GM18870 (cell line): ENCODE data around the gene BRI3.

Experiments used
- ATAC-seq: cut with Tn5 transposase; IDR thresholded peaks from one replicate; pipeline ENCODE4 v1.9.1; 2021; ENCODE audit warnings: moderate library complexity; ENCODE audit not compliant: unreplicated experiment

The BRI3 gene, protein sequence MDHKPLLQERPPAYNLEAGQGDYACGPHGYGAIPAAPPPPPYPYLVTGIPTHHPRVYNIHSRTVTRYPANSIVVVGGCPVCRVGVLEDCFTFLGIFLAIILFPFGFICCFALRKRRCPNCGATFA

DNA sequence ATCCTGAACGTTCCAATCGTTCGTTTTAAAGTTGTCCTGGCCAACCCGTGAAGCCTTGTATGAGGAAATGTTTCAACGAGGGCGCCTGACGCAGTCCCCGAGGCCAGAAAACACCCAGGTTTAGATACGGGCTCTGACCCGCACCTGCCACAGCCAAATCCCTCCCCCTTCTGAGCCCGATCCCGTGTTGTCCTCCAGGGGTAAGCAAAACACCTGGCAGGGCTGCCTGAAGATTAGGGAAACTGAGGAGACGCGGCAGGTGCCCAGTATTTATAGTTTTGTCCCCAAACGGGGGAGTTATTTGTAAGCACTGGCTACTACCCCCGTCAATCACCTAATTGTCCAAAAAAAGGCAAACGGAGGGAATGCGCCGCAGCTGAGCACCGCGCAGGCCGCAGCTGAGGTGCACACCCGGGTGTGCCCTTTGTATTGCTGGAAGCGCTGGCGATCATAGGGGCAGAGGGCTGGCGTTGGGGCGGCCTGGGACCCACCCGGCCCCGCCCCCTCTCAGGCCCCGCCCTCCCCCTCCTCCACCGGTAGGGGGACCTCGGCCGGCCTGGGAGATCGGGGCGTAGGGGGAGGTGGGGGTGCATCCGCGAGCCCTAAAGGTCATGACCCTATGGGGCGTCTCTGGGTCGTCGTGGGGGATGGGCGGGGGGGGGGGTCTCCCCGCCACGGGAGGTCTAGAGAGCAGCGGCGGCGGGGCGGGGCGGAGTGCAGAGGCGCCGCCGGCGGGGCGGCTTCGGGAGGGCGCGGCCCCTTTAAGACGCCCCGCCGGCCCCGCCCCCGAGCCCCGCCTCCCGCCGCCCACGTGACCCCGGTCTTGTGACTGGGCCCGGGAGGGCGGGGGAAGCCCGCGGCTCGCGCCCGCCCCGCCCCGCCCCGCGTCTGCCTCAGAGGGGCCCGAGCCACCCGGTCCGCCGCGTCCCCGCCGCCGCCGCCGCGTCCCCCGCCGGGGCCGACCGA, at the start of gene BRI3:
Gene BRI3, plus strand, starts transcription at position 896 of the 966 bp plus-strand sequence. CDS start 110 bp downstream, outside the sequence.
- ATAC-seq = peak; percentile 72

DNA sequence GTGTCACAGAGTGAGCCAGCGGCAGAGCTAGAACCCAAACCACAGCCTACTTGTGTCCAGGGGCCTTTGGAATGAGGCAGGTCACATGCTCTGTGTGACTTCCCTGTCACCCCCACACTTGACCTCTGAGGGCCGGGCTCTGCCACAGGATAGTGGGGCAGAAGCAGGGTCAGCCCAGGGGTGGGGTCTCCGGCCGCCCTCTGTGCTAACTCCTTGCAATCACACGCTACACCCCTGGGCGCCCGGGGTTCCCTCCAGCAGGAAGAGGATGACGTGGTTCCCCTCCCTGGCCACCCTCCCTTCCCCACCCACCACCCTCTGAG, 49.3 kb upstream of the BRI3 start:
- no peak for ATAC-seq

DNA sequence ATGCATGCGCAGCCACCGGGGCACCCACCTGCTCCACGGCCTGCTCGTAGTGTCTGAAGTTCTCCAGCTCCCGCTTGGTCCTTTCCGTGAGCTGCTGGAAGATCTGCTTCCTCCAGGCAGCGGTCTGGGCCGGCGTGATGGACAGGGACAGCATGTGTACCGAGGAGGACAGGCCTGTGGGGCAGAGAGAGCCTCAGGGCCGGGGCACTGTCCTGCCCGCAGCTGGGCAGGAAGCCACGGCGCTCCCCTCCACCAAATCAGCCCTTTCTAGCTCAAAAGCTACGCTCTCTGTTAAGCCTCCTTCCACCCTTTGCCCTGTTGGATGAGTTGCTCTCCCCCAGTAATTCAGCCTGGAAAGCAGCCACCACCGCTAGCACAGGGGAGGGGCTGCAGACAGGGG, 48.7 kb upstream of the BRI3 start:
- ATAC-seq = no peak

DNA sequence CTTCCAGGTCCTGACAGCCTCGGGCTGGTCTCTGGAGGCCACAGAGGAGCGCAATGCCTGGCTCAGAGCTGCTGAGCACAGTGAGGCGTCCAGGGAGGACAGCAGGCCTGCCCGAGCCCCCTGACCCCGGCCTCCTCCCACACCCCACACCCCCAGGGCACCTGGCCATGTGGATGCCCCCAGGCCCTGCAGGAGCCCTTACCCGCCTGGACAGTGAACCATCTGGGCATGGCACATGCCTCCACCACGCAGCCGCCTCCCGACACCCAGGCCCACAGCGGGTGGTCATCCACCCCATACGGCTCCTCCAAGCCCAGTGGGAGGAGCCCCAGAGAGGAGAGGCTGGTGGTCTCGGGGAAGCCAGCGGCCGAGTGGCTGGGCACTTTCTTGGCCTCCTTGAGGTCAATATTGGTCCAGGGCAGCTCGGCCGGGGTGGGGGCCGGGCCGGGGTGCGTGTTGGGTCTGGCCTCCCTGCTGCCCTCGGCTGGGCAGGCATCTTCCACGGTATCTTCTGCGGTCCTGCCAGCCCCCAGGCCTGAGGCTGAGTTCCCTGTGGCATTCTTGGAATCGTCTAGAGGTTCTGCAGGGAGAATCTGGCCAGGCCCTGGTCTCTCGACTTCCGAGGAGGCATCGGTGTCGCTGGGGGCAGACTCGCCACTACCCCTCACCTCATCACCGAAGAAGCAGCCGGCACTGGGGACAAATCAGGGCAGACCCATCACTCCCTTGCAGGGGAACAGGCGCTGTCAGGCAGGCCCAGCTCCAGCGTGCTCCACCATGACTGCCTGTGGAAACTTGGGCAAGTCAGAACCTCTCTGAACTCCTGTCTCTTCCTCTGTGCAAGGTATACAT, 48.0 kb upstream of the BRI3 start:
- ATAC-seq = no peak

DNA sequence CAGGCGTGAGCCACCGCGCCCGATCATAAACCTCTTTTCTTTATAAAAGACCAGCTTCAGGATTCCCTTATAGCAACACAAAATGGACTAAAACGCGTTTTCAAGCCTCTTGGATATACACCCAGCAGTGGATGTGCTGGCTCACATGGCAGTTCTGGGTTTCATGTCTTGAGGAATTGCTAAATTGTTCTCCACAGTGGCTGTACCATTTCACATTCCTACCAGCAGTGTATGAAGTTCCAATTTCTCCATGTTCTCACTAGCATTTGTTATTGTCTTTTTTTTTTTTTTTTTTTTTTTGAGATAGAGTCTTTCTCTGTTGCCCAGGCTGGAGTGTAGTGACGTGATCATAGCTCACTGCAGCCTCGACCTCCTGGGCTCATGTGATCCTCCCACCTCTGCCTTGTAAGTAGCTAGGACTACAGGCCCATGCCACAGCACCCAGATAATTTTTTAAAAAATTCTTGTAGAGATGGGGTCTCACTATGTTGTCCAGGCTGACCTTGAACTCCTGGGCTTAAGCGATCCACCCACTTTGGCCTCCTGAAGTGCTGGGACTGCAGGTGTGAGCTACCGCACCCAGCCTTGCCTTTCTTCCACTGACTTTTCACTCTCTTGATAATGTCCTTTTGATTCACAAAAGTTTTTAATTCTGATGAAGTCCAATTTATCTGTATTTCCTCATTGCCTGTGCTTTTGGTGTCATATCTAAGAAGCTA, 46.9 kb upstream of the BRI3 start:
- no peak for ATAC-seq

DNA sequence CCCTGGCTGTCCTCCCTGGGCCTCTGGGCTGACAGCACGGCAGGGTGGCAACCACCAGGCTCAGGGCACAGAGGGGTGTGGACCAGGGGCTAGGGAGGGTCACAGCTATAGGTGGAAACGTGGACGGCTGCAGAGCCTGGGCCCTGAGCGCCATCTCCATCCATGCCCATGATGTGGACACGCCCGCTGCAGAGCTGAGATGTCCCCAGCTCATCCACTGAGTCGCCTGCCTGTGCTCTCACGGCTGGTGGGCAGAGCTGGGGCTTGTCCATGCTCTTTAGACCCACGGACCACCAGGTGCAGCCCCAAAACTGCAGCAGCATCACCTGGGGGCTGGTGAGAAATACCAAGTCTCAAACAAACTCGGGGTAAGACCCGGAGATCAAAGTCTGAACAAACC, 45.6 kb upstream of the BRI3 start:
- no peak for ATAC-seq

DNA sequence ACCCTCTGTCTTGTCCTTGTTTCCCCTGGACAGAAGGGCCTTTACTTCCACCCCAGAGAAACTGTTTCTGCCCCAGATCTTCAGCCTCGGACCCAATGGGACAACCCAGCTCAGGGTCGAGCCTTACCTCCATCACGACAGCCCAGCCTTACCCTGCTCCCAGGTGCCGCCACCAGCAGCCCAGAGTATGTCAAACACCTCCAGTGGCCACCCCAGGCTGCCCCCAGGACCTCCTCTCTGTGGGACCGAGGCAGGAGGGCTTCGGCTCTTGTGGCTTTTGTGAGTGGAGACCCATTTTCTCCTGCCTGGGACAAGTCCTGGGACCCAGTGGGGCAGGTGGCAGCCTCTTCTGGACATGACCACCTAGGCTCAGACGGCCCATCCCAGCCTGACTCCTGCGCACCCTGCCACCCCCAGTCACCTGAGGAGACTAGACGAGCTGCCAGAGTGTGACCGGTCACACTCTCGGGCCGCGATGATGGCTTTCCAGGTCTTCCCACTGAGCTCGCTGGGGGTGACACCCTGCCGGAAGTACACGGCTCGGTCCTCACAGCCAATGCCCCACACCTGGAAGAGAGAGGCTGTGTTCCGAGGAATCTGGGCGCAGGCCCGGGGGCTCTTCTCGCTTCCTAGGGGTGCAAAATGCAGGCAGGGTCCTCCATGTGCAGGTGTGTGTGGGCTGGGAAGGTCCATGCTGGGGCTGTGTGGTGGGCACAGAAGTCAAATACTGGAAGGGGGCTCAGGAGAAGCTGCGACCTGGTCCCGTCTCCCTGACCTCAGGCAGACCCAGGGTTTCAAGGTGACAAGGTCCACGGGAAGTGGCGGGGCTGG, 44.9 kb upstream of the BRI3 start:
- no peak for ATAC-seq

DNA sequence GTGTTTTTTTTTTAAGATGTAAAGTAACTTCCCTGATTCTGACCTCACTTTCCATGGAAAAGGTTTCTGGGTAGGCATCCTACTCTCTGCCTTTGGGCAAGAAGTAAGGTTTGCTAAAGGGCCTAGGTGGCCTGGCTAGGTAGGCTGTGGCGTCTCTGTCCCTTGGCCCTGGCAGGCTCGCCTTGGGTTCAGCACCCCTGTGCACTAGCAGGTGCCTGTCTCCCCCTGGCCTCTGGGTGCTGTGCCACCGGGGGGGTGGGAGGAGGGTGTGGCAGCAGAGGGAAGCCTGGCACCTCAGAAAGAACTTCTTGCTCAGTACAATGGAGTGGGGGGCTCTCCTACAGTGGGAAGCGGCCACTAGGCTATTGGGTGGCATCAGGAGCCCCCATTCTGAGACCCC, 43.4 kb upstream of the BRI3 start:
- ATAC-seq = no peak

DNA sequence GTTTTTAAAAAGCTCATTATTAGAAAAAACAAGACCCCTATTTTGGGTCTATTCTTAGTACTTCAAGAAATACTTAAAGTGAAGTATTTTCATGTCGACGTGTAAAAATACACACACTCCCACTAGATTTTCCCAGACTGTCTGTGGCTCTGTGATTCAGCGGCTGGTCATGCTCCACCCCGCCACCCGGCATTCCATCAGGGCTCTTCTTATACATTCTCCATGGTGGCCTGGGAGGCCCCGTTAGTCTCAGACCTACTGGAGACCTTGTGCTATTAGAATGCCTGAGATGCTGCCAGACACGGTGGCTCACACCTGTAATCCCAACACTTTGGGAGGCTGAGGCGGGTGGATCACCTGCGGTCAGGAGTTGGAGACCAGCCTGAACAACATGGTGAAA, 42.5 kb upstream of the BRI3 start:
- no peak for ATAC-seq

DNA sequence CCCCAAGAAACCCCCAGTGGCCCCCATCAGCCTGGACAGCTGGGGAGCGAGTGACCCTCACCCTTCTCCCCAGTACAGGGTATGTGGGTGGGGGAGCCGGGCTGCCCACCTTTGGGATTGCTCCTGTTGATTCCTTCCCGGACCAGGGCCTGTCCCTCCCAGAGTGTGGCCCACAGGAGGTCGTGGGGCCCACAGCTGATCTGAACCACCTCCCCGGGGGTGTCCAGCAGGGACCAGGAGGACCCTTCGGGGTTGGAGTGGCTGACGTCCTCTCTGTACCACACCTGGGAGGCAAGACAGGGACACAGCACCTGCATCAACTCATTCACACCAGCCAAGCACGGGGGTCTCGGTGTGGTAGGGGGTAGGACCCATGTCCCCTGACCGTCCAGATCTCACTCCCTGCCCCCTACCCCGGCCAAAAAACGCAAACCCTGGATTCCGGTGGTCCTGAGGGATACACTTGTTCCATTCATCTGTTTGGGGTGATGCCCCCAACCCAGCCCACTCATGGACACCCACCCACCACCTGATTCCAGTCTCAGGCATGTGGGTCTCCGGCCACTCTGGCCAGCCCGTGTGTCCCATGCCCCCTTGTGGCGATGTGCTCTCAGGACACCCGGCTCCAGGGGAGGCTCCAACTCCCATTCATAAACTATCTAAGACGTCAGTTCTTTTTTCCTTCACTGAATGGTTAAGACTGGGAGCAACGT, 40.4 kb upstream of the BRI3 start:
- no peak for ATAC-seq

DNA sequence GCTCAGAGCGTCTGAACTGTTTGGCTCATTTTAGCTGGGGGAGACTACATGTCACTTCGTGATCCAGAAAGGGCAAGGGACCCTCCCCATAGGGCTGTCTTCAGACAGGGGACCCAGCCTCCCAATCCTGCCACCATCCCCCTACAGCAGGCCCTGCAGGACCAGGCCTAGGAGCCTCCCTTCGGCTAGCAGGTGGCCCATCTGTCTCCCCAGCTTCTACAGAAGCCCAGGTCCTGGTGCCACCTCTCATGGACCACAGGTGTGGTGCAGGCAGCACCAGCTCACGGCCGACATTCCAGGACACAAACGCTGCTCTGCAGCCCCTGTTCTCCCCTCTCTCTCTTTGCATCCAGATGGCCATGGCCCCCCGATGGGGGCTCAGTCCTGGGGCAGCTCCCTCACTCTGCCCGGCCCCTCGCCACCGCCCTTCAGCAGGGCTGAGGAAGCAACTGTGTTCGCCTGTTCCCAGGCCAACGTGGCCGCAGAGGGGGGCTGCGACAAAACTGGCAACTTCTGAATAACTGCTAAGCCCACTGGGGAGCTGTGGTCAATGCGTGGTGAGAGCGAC, 39.7 kb upstream of the BRI3 start:
- no peak for ATAC-seq

DNA sequence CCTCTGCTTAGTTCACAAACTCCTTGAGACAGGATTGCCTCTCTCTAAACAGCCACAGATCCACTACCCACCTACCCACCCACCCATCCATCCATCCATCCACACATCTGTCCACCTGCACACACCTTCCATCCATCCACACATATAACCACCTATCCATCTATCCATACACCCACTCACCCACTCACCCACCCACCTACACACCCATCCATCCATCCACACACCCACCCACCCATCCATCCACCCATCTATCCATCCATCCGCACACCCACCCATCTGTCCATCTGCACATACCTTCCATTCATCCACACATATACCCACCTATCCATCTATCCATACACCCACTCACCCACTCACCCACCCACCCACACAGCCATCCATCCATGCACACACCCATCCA, 39.1 kb upstream of the BRI3 start:
- no peak for ATAC-seq

DNA sequence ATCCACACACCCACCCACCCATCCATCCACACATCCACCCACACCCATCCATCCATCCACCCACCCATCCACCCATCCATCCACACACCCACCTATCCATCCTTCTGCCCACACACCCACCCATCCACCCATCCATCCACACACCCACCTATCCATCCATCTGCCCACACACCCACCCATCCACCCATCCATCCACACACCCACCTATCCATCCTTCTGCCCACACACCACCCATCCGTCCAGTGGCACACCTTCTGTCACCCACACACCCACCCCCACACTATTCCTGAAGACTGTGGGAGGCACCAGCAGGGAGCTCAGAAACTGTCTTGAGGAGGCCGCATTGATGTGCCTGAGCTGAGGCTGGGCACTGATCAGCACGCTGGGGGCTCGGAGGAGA, 38.6 kb upstream of the BRI3 start:
- ATAC-seq = no peak

DNA sequence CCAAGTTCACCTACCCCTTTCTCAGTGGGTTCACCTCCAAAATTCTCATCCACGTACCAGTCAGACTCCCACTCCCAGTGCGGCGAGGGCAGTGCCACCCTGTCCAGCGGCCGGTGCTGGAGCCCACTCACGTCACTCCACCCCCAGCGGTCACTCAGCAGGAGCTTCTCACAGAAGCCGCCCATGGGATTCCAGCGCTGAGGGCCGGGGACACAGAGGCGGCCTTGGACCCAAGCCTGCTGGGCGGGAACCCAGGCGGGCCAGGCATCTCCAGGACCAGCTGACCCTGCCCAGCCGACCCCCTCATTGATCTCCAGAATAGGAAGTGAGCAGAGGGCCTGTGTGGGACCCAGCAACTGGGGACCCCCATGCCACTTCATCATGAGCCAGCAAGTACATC, 36.6 kb upstream of the BRI3 start:
- ATAC-seq = no peak

DNA sequence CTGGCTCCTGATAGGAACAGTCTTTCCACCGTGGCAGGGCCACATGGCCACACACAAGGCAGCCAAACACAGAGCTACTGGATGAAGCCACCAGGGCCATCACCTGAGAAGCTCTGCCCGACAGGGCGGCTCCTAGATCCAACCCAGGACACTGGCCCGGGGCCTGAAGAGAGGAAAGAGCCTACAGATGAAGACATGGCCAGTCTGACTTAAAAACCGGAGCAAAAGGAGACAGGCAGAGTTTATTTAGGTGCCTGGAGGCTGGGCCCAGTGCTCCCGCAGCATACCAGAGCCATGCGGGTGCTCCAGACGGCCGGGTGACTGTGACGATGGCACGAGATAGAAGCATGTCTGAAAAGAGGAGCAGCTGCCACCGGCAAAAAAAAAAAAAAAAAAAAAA, 33.3 kb upstream of the BRI3 start:
- ATAC-seq = no peak

DNA sequence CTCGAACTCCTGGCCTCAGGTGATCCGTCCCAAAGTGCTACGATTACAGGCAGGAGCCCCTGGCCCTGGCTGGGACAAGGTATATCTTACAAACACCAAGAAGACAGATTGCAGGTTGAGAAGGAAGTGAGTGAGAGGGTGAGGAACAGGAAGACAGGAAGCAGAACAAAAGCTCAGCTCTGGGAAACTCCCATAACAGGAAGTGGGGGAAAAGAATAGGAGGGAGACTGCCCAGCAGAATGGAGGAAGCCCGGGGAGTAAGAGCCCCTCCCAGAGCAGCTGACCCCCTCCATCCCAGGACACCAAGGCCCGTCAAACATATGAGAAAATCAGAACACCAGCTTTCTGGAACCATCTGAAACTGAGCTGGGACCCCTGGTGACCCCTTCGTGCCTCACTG, 32.4 kb upstream of the BRI3 start:
- ATAC-seq = no peak

DNA sequence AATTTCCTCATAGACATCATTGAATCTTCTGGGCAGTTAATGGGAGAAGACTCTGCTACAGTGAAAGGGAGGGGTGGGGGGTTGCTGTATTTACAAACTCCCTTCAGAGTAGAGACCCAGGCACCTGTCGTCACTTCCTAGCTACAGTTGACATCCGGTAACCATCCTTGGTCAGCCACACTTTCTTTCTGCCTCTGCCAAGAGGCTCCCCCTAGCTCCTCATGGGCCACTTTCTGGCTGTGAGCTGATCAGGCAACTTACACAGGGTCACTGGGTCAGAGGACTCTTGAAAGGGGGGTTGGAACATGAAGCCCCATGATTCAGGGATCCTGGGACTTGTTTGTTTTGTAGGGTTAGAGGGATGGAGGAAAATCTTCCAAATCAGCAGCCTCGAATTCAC, 30.7 kb upstream of the BRI3 start:
- ATAC-seq = no peak

DNA sequence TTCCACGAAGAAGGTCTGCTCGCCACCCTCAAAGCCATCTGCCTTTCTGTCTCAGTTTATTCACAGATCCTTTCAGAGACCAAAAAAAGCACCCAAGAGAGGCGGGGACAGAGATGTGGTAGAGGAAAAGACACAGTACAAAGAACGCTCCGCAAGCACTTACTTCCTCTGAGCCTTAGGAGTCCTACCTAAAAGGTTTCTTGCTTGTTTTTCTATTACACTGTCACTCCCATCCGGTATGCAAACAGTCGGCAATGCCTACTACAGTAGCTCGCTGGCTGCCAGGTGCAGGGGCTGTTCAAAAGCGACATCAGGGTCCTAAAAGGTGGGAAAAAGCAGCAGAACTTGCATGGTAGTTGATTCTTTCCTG, 30.3 kb upstream of the BRI3 start:
- ATAC-seq = peak; percentile 27
